ENCODE data around the gene FCER2.

Gene FCER2

GRCh38 chr19:7674010-7675005 is 27.6 kb downstream of the FCER2 start:
- H3K36me3 Mint-ChIP-seq (ENCODE audit: insufficient read depth), result peaks cover 3% of the 10 kb centered on the region
- peaks cover 10 to 28% of the 10 kb centered on the region in 2 donors for H3K4me1 Mint-ChIP-seq (ENCODE audit: low read depth in 2 of 2)
- no peak overlapping the region for H3K4me3 Mint-ChIP-seq
- ATAC-seq (replicated peaks) (no peak), DNase-seq (no peak)
- no peak overlapping the region for H3K27ac Mint-ChIP-seq
- H3K9me3 Mint-ChIP-seq, result no peaks in the 10 kb centered on the region
- peaks cover 74 to 93% of the 10 kb centered on the region in 2 donors for H3K27me3 Mint-ChIP-seq

GRCh38 chr19:7672522-7672921 is 29.4 kb downstream of the FCER2 start:
- no peaks in the 10 kb centered on the region for H3K9me3 Mint-ChIP-seq
- peaks cover 1% of the 10 kb centered on the region for H3K36me3 Mint-ChIP-seq (ENCODE audit: insufficient read depth)
- peaks cover 66 to 86% of the 10 kb centered on the region in 2 donors for H3K27me3 Mint-ChIP-seq
- ATAC-seq (replicated peaks), result no peak
- no peak overlapping the region for H3K4me3 Mint-ChIP-seq
- DNase-seq, result no peak
- peaks cover 5 to 19% of the 10 kb centered on the region in 2 donors for H3K4me1 Mint-ChIP-seq (ENCODE audit: low read depth in 2 of 2)
- no peak overlapping the region for H3K27ac Mint-ChIP-seq

- peak; percentile 26 for ATAC-seq (replicated peaks)
- Mint-ChIP-seq H3K4me3 (peak overlapping the region in 1 of 2 donors; percentile 19), H3K36me3 (ENCODE audit: insufficient read depth) (peaks cover 7% of the 10 kb centered on the region), H3K9me3 (no peaks in the 10 kb centered on the region), H3K4me1 (ENCODE audit: low read depth in 2 of 2) (peaks cover 5 to 11% of the 10 kb centered on the region in 2 donors), H3K27ac (peak overlapping the region in 1 of 2 donors; percentile 44), H3K27me3 (peaks cover 62 to 85% of the 10 kb centered on the region in 2 donors)
- DNase-seq, result no peak
These were observed 31.1 kb downstream of the FCER2 start for GRCh38 chr19:7670790-7671189.

GRCh38 chr19:7670150-7670783 is 31.7 kb downstream of the FCER2 start:
- peak overlapping the region in 1 of 2 donors; percentile 19 for H3K4me3 Mint-ChIP-seq
- no peaks in the 10 kb centered on the region for H3K9me3 Mint-ChIP-seq
- ATAC-seq (replicated peaks) (peak; percentile 72), DNase-seq (no peak)
- peaks cover 5 to 11% of the 10 kb centered on the region in 2 donors for H3K4me1 Mint-ChIP-seq (ENCODE audit: low read depth in 2 of 2)
- peaks cover 64 to 81% of the 10 kb centered on the region in 2 donors for H3K27me3 Mint-ChIP-seq
- H3K36me3 Mint-ChIP-seq (ENCODE audit: insufficient read depth), result peaks cover 7% of the 10 kb centered on the region
- H3K27ac Mint-ChIP-seq, result no peak overlapping the region

- no peak overlapping the region for H3K27ac Mint-ChIP-seq
- H3K4me3 Mint-ChIP-seq, result no peak overlapping the region
- H3K27me3 Mint-ChIP-seq, result peaks cover 64 to 81% of the 10 kb centered on the region in 2 donors
- H3K36me3 Mint-ChIP-seq (ENCODE audit: insufficient read depth), result peaks cover 7% of the 10 kb centered on the region
- DNase-seq, result no peak
- no peaks in the 10 kb centered on the region for H3K9me3 Mint-ChIP-seq
- no peak for ATAC-seq (replicated peaks)
- H3K4me1 Mint-ChIP-seq (ENCODE audit: low read depth in 2 of 2), result peaks cover 5 to 11% of the 10 kb centered on the region in 2 donors
These were observed 32.3 kb downstream of the FCER2 start for GRCh38 chr19:7669641-7670040.

- ATAC-seq (replicated peaks) (no peak), DNase-seq (no peak)
- H3K9me3 Mint-ChIP-seq, result no peaks in the 10 kb centered on the region
- no peak within 1 kb of the TSS for H3K27ac Mint-ChIP-seq
- no peak within 1 kb of the TSS for H3K4me3 Mint-ChIP-seq
- peaks cover 7% of the 10 kb centered on the region for H3K36me3 Mint-ChIP-seq (ENCODE audit: insufficient read depth)
- peaks cover 5 to 11% of the 10 kb centered on the region in 2 donors for H3K4me1 Mint-ChIP-seq (ENCODE audit: low read depth in 2 of 2)
- H3K27me3 Mint-ChIP-seq, result peaks cover 56 to 74% of the 10 kb centered on the region in 2 donors
These were observed 33.1 kb downstream of the FCER2 start, which contains the start of gene RETN for GRCh38 chr19:7668842-7669241. TSS of gene RETN (plus strand) at chr19:7669049. CDS start at chr19:7669327, 278 bp downstream.

- H3K27me3 Mint-ChIP-seq, result peaks cover 27 to 45% of the 10 kb centered on the region in 2 donors
- no peak overlapping the region for H3K4me3 Mint-ChIP-seq
- DNase-seq, result no peak
- ATAC-seq (replicated peaks), result no peak
- peaks cover under 1 to 3% of the 10 kb centered on the region in 2 donors for H3K4me1 Mint-ChIP-seq (ENCODE audit: low read depth in 2 of 2)
- peaks cover 7% of the 10 kb centered on the region for H3K36me3 Mint-ChIP-seq (ENCODE audit: insufficient read depth)
- H3K9me3 Mint-ChIP-seq, result no peaks in the 10 kb centered on the region
- H3K27ac Mint-ChIP-seq, result no peak overlapping the region
These were observed 36.9 kb downstream of the FCER2 start for GRCh38 chr19:7665076-7665475.

- peaks cover 9% of the 10 kb centered on the region for H3K36me3 Mint-ChIP-seq (ENCODE audit: insufficient read depth)
- H3K27me3 Mint-ChIP-seq, result peaks cover 18 to 32% of the 10 kb centered on the region in 2 donors
- no peak for ATAC-seq (replicated peaks)
- H3K4me1 Mint-ChIP-seq (ENCODE audit: low read depth in 2 of 2), result no peaks in the 10 kb centered on the region
- no peak overlapping the region for H3K4me3 Mint-ChIP-seq
- H3K27ac Mint-ChIP-seq, result no peak overlapping the region
- no peaks in the 10 kb centered on the region for H3K9me3 Mint-ChIP-seq
- no peak for DNase-seq
These were observed 38.2 kb downstream of the FCER2 start for GRCh38 chr19:7663706-7664105.

- no peaks in the 10 kb centered on the region for H3K9me3 Mint-ChIP-seq
- no peak overlapping the region for H3K4me3 Mint-ChIP-seq
- no peak overlapping the region for H3K27ac Mint-ChIP-seq
- DNase-seq (no peak), ATAC-seq (replicated peaks) (no peak)
- H3K4me1 Mint-ChIP-seq (ENCODE audit: low read depth in 2 of 2), result peaks cover 2 to 4% of the 10 kb centered on the region in 2 donors
- H3K36me3 Mint-ChIP-seq (ENCODE audit: insufficient read depth), result peaks cover 9% of the 10 kb centered on the region
- peaks cover 18 to 27% of the 10 kb centered on the region in 2 donors for H3K27me3 Mint-ChIP-seq
These were observed 39.3 kb downstream of the FCER2 start for GRCh38 chr19:7662657-7663056.

- H3K4me1 Mint-ChIP-seq (ENCODE audit: low read depth in 2 of 2), result peaks cover 4 to 5% of the 10 kb centered on the region in 2 donors
- DNase-seq, result no peak
- H3K27ac Mint-ChIP-seq, result no peak overlapping the region
- no peaks in the 10 kb centered on the region for H3K9me3 Mint-ChIP-seq
- ATAC-seq (replicated peaks), result no peak
- peaks cover 14 to 23% of the 10 kb centered on the region in 2 donors for H3K27me3 Mint-ChIP-seq
- no peak overlapping the region for H3K4me3 Mint-ChIP-seq
- peaks cover 2% of the 10 kb centered on the region for H3K36me3 Mint-ChIP-seq (ENCODE audit: insufficient read depth)
These were observed 40.0 kb downstream of the FCER2 start for GRCh38 chr19:7661744-7662538.

GRCh38 chr19:7658219-7658686 is 43.7 kb downstream of the FCER2 start:
- peaks cover 5 to 6% of the 10 kb centered on the region in 2 donors for H3K4me1 Mint-ChIP-seq (ENCODE audit: low read depth in 2 of 2)
- no peaks in the 10 kb centered on the region for H3K9me3 Mint-ChIP-seq
- peak overlapping the region; percentile 53 to 56 for H3K4me3 Mint-ChIP-seq
- no peak for DNase-seq
- H3K36me3 Mint-ChIP-seq (ENCODE audit: insufficient read depth), result peaks cover 7% of the 10 kb centered on the region
- H3K27me3 Mint-ChIP-seq, result peaks cover 0 to 9% of the 10 kb centered on the region in 2 donors
- peak overlapping the region in 1 of 2 donors; percentile 46 for H3K27ac Mint-ChIP-seq
- peak; percentile 76 for ATAC-seq (replicated peaks)

- peaks cover 7% of the 10 kb centered on the region for H3K36me3 Mint-ChIP-seq (ENCODE audit: insufficient read depth)
- no peak overlapping the region for H3K4me3 Mint-ChIP-seq
- DNase-seq, result no peak
- H3K27me3 Mint-ChIP-seq, result peaks cover 0 to 8% of the 10 kb centered on the region in 2 donors
- no peaks in the 10 kb centered on the region for H3K9me3 Mint-ChIP-seq
- no peak overlapping the region for H3K27ac Mint-ChIP-seq
- ATAC-seq (replicated peaks), result peak; percentile 62
- peaks cover 10 to 13% of the 10 kb centered on the region in 2 donors for H3K4me1 Mint-ChIP-seq (ENCODE audit: low read depth in 2 of 2)
These were observed 44.7 kb downstream of the FCER2 start for GRCh38 chr19:7657131-7657751.
